H9 (cell line): ENCODE results near the gene SOBP. TPM values are rescaled to one million over a fixed set of nuclear protein-coding genes. Genes with fewer than 3 reads are reported as not detected.

Source experiments
- DNase-seq: peaks from one replicate; pipeline ENCODE4 v3.0.0-alpha.2; 2017
- H2AFZ ChIP-seq: one replicate; pipeline ENCODE4 v1.6.1; 2013; ENCODE audit warnings: mild to moderate bottlenecking, low read length, control low read depth, moderate library complexity
- H2AK5ac ChIP-seq: 2 replicates; pipeline ENCODE4 v1.6.1; 2013; ENCODE audit warnings: low read length, control low read depth, mixed read lengths; ENCODE audit not compliant: insufficient read length
- H2BK120ac ChIP-seq: one replicate; pipeline ENCODE4 v1.6.1; 2013; ENCODE audit warnings: low read depth, mild to moderate bottlenecking, low read length, control low read depth, inconsistent platforms; ENCODE audit not compliant: poor library complexity, severe bottlenecking
- H2BK12ac ChIP-seq: 2 replicates; pipeline ENCODE4 v1.6.1; 2013; ENCODE audit warnings: low read length, control low read depth, mixed read lengths, low read depth; ENCODE audit not compliant: insufficient read length
- H2BK15ac ChIP-seq: 2 replicates; pipeline ENCODE4 v1.6.1; 2013; ENCODE audit warnings: low read depth, low read length, control low read depth
- H2BK20ac ChIP-seq: one replicate; pipeline ENCODE4 v1.6.1; 2013; ENCODE audit warnings: low read depth, mild to moderate bottlenecking, low read length, control low read depth, inconsistent platforms; ENCODE audit not compliant: poor library complexity, severe bottlenecking
- H2BK5ac ChIP-seq: 2 replicates; pipeline ENCODE4 v1.6.1; 2013; ENCODE audit warnings: low read length, control low read depth, mixed read lengths; ENCODE audit not compliant: insufficient read length
- H3K14ac ChIP-seq: 2 replicates; pipeline ENCODE4 v1.6.1; 2013; ENCODE audit warnings: low read length, control low read depth; ENCODE audit not compliant: insufficient read depth
- H3K18ac ChIP-seq: 2 replicates; pipeline ENCODE4 v1.6.1; 2013; ENCODE audit warnings: low read depth, mild to moderate bottlenecking, mixed read lengths, low read length, control low read depth; ENCODE audit not compliant: insufficient read length
- H3K23ac ChIP-seq: 2 replicates; pipeline ENCODE4 v1.6.1; 2013; ENCODE audit warnings: low read length, control low read depth, mixed read lengths, low read depth; ENCODE audit not compliant: insufficient read length
- H3K23me2 ChIP-seq: 2 replicates; pipeline ENCODE4 v1.6.1; 2013; ENCODE audit warnings: low read depth, mild to moderate bottlenecking, mixed read lengths, low read length, control low read depth; ENCODE audit not compliant: insufficient read length, poor library complexity, severe bottlenecking
- H3K27ac ChIP-seq: 2 replicates; pipeline ENCODE4 v1.5.1; 2013; ENCODE audit warnings: low read length, control low read depth, mixed read lengths, low read depth; ENCODE audit not compliant: insufficient read length
- H3K27me3 ChIP-seq: 2 replicates; pipeline ENCODE4 v1.6.1; 2013; ENCODE audit warnings: low read length, control low read depth, inconsistent platforms; ENCODE audit not compliant: insufficient read depth
- H3K4ac ChIP-seq: 2 replicates; pipeline ENCODE4 v1.6.1; 2013; ENCODE audit warnings: low read depth, mild to moderate bottlenecking, control low read depth, inconsistent platforms, low read length, moderate library complexity
- H3K4me1 ChIP-seq: 2 replicates; pipeline ENCODE4 v1.6.1; 2013; ENCODE audit warnings: low read length, control low read depth, inconsistent platforms; ENCODE audit not compliant: insufficient read depth
- H3K4me2 ChIP-seq: 2 replicates; pipeline ENCODE4 v1.6.1; 2013; ENCODE audit warnings: low read length, control low read depth, mixed read lengths; ENCODE audit not compliant: insufficient read length, insufficient read depth
- H3K56ac ChIP-seq: 2 replicates; pipeline ENCODE4 v1.6.1; 2013; ENCODE audit warnings: low read depth, mild to moderate bottlenecking, mixed read lengths, low read length, control low read depth; ENCODE audit not compliant: insufficient read length
- H3K79me1 ChIP-seq: 2 replicates; pipeline ENCODE4 v1.6.1; 2013; ENCODE audit warnings: low read depth, mild to moderate bottlenecking, moderate library complexity, low read length, control low read depth, inconsistent platforms; ENCODE audit not compliant: insufficient read depth, poor library complexity, severe bottlenecking
- H3K79me2 ChIP-seq: 2 replicates; pipeline ENCODE4 v1.6.1; 2013; ENCODE audit warnings: low read length, control low read depth, inconsistent platforms; ENCODE audit not compliant: insufficient read depth
- H3K9ac ChIP-seq: 2 replicates; pipeline ENCODE4 v1.6.1; 2013; ENCODE audit warnings: low read length, control low read depth, mixed read lengths; ENCODE audit not compliant: insufficient read length; ENCODE audit errors: extremely low read depth
- H3K9me3 ChIP-seq: one replicate; pipeline ENCODE4 v1.6.1; 2013; ENCODE audit warnings: low read depth, low read length, inconsistent platforms; ENCODE audit not compliant: control insufficient read depth
- H3T11ph ChIP-seq: one replicate; pipeline ENCODE4 v1.6.1; 2013; ENCODE audit warnings: mild to moderate bottlenecking, low read length, control low read depth, inconsistent platforms
- H4K20me1 ChIP-seq: one replicate; pipeline ENCODE4 v1.6.1; 2013; ENCODE audit not compliant: control insufficient read depth, insufficient read length, insufficient read depth
- H4K5ac ChIP-seq: 2 replicates; pipeline ENCODE4 v1.6.1; 2013; ENCODE audit warnings: low read depth, mild to moderate bottlenecking, mixed read lengths, low read length, control low read depth; ENCODE audit not compliant: insufficient read length
- H4K8ac ChIP-seq: replicated peaks from 2 replicates; pipeline ENCODE4 v1.6.1; 2013; ENCODE audit warnings: low read length, control low read depth, mixed read lengths, low read depth; ENCODE audit not compliant: insufficient read length
- H4K91ac ChIP-seq: 2 replicates; pipeline ENCODE4 v1.6.1; 2013; ENCODE audit warnings: low read depth, mild to moderate bottlenecking, moderate library complexity, mixed read lengths, low read length, control low read depth; ENCODE audit not compliant: insufficient read length
- H3K27ac Mint-ChIP-seq, 3 experiments: 2 replicates in 2 of 3; 3 replicates in 1 of 3; pipeline ENCODE4 v1.8.0; 2020 to 2021; ENCODE audit warnings: mixed read lengths in 3 of 3, mild to moderate bottlenecking in 1 of 3, moderate library complexity in 1 of 3
- H3K27me3 Mint-ChIP-seq: 2 replicates; pipeline ENCODE4 v1.8.0; 2021; ENCODE audit warnings: low read depth, mild to moderate bottlenecking, moderate library complexity, mixed read lengths
- H3K36me3 Mint-ChIP-seq, 3 experiments: 2 replicates in 2 of 3; 3 replicates in 1 of 3; pipeline ENCODE4 v1.8.0; 2020 to 2021; ENCODE audit warnings: low read depth in 3 of 3, mixed read lengths in 3 of 3; ENCODE audit not compliant: insufficient read depth in 1 of 3
- H3K4me1 Mint-ChIP-seq, 2 experiments: 2 replicates each; pipeline ENCODE4 v1.8.0; 2020; ENCODE audit warnings: mixed read lengths in 2 of 2
- H3K4me3 Mint-ChIP-seq, 2 experiments: 2 replicates in 1 of 2; 3 replicates in 1 of 2; pipeline ENCODE4 v1.8.0; 2020 to 2021; ENCODE audit warnings: mild to moderate bottlenecking in 2 of 2, mixed read lengths in 2 of 2, moderate library complexity in 1 of 2
- H3K9me3 Mint-ChIP-seq, 2 experiments: 2 replicates in 1 of 2; 3 replicates in 1 of 2; pipeline ENCODE4 v1.8.0; 2020; ENCODE audit warnings: mild to moderate bottlenecking in 2 of 2, mixed read lengths in 2 of 2, moderate library complexity in 1 of 2
- CTCF ChIP-seq: fragments of 200-600 bp; sonication (generic); conservative IDR thresholded peaks from 3 replicates; pipeline ENCODE4 v1.8.0; 2021; ENCODE audit warnings: antibody characterized with exemption, mild to moderate bottlenecking
- WGBS: extraction: QIAGEN DNeasy Blood & Tissue Kit; methylation state at CpG from one replicate; pipeline ENCODE4 v1.1.7; 2013; ENCODE audit warnings: missing lambda C conversion rate, low lambda C conversion rate, mixed read lengths; ENCODE audit not compliant: insufficient read length; ENCODE audit errors: extremely low coverage; 5-methylcytosine and 5-hydroxymethylcytosine counted together
- total RNA-seq: library from RNA; stranded (reverse); gene quantifications from 2 replicates; pipeline ENCODE4 v1.2.1, GENCODE V29; 2021

The SOBP gene
- total RNA-seq, 1 experiment from 2014 or later = 4.3 TPM

- Mint-ChIP-seq H3K27me3 (peaks cover 6% of the 10 kb centered on the region), H3K4me1 (peaks cover 45% of the 10 kb centered on the region in 2 experiments), H3K27ac (no peak overlapping the region), H3K4me3 (no peak overlapping the region), H3K36me3 (no peaks in the 10 kb centered on the region), H3K9me3 (no peaks in the 10 kb centered on the region)
- TF ChIP-seq CTCF = no peak
- H3K4ac ChIP-seq = no peak overlapping the region
- H3K79me1 ChIP-seq = no peaks in the 10 kb centered on the region
- no peak overlapping the region for H4K5ac ChIP-seq
- no CpG with 5 or more reads among the region's 3 CpGs for WGBS
- no peak overlapping the region for H2BK12ac ChIP-seq
- H3K23me2 ChIP-seq = no peaks in the 10 kb centered on the region
- H2BK20ac ChIP-seq = no peak overlapping the region
- no peak overlapping the region for H3T11ph ChIP-seq
- no peak overlapping the region for H2BK5ac ChIP-seq
- no peak overlapping the region for H3K18ac ChIP-seq
- no peaks in the 10 kb centered on the region for H3K9me3 ChIP-seq
- no peaks in the 10 kb centered on the region for H3K79me2 ChIP-seq
- no peak overlapping the region for H3K4me2 ChIP-seq
- no peak overlapping the region for H4K8ac ChIP-seq
- no peaks in the 10 kb centered on the region for H4K20me1 ChIP-seq
- no peak overlapping the region for H3K9ac ChIP-seq
- no peaks in the 10 kb centered on the region for H3K27me3 ChIP-seq
- no peak overlapping the region for H3K14ac ChIP-seq
- H3K23ac ChIP-seq = no peak overlapping the region
- peaks cover 7% of the 10 kb centered on the region for H3K4me1 ChIP-seq
- no peak overlapping the region for H2AK5ac ChIP-seq
- no peak overlapping the region for H2BK15ac ChIP-seq
- H2AFZ ChIP-seq = no peak overlapping the region
- no peak for DNase-seq
- H4K91ac ChIP-seq = no peak overlapping the region
- no peak overlapping the region for H3K27ac ChIP-seq
- H2BK120ac ChIP-seq = no peak overlapping the region
- no peak overlapping the region for H3K56ac ChIP-seq
Measured at GRCh38 chr6:107667790-107668189, 177.9 kb downstream of the SOBP start.
